ENCODE measurements around the gene ODAD4. TPM values are rescaled to one million over a fixed set of nuclear protein-coding genes. Genes with fewer than 3 reads are reported as not detected.

ODAD4 gene
- polyA plus RNA-seq (ENCODE audit: insufficient read length in 4 of 4), result 1 to 10 TPM; 6.4 to 8.5 (median 7.5) TPM

- DNase-seq (ENCODE audit: low read depth in 4 of 4, low spot score in 2 of 4), result peak; percentile 82 to 94 (median 87)
Observed at GRCh38 chr17:41930009-41930832, at the start of gene ODAD4. ODAD4 (plus strand) TSS chr17:41930617; CDS start chr17:41930724, 107 bp downstream.

GRCh38 chr17:41882756-41883155 is 47.7 kb upstream of the ODAD4 start:
- DNase-seq (ENCODE audit: low read depth in 4 of 4, low spot score in 2 of 4), result no peak

GRCh38 chr17:41885733-41886132 is 44.7 kb upstream of the ODAD4 start:
- DNase-seq (ENCODE audit: low read depth in 4 of 4, low spot score in 2 of 4), result no peak

GRCh38 chr17:41888332-41888965 is 42.0 kb upstream of the ODAD4 start:
- no peak for DNase-seq (ENCODE audit: low read depth in 4 of 4, low spot score in 2 of 4)

- no peak for DNase-seq (ENCODE audit: low read depth in 4 of 4, low spot score in 2 of 4)
Observed at GRCh38 chr17:41891135-41892020, 39.0 kb upstream of the ODAD4 start.

GRCh38 chr17:41892021-41892376 is 38.4 kb upstream of the ODAD4 start:
- DNase-seq (ENCODE audit: low read depth in 4 of 4, low spot score in 2 of 4), result no peak

- DNase-seq (ENCODE audit: low read depth in 4 of 4, low spot score in 2 of 4), result no peak
Observed at GRCh38 chr17:41893384-41893783, 37.0 kb upstream of the ODAD4 start.

GRCh38 chr17:41894791-41895331 is 35.6 kb upstream of the ODAD4 start:
- no peak for DNase-seq (ENCODE audit: low read depth in 4 of 4, low spot score in 2 of 4)

GRCh38 chr17:41895617-41896016 is 34.8 kb upstream of the ODAD4 start:
- no peak for DNase-seq (ENCODE audit: low read depth in 4 of 4, low spot score in 2 of 4)

- DNase-seq (ENCODE audit: low read depth in 4 of 4, low spot score in 2 of 4), result no peak
Observed at GRCh38 chr17:41896726-41897125, 33.7 kb upstream of the ODAD4 start.

GRCh38 chr17:41901646-41902045 is 28.8 kb upstream of the ODAD4 start:
- DNase-seq (ENCODE audit: low read depth in 4 of 4, low spot score in 2 of 4), result no peak

GRCh38 chr17:41904242-41904841 is 26.1 kb upstream of the ODAD4 start:
- DNase-seq (ENCODE audit: low read depth in 4 of 4, low spot score in 2 of 4), result no peak

- DNase-seq (ENCODE audit: low read depth in 4 of 4, low spot score in 2 of 4), result no peak
Observed at GRCh38 chr17:41905172-41905571, 25.2 kb upstream of the ODAD4 start.

GRCh38 chr17:41906465-41907184 is 23.8 kb upstream of the ODAD4 start:
- DNase-seq (ENCODE audit: low read depth in 4 of 4, low spot score in 2 of 4), result no peak

- DNase-seq (ENCODE audit: low read depth in 4 of 4, low spot score in 2 of 4), result no peak
Observed at GRCh38 chr17:41907185-41907556, 23.2 kb upstream of the ODAD4 start.

- peak in 1 of 4 donors; percentile 63 for DNase-seq (ENCODE audit: low read depth in 4 of 4, low spot score in 2 of 4)
Observed at GRCh38 chr17:41907633-41908539, 22.5 kb upstream of the ODAD4 start.

GRCh38 chr17:41909088-41909487 is 21.3 kb upstream of the ODAD4 start:
- no peak for DNase-seq (ENCODE audit: low read depth in 4 of 4, low spot score in 2 of 4)

GRCh38 chr17:41910701-41911391 is 19.6 kb upstream of the ODAD4 start:
- DNase-seq (ENCODE audit: low read depth in 4 of 4, low spot score in 2 of 4), result no peak
